GM23338 (cell line): ENCODE data around the gene CRADD. TPM values are rescaled to one million over a fixed set of nuclear protein-coding genes. Genes with fewer than 3 reads are reported as not detected.

Experiments
- ATAC-seq: fragments of 200-7000 bp; cut with Tn5 transposase; 3 replicates; pipeline ENCODE4 v1.9.1; 2020
- DNase-seq: peaks from one replicate; pipeline ENCODE4 v3.0.0-alpha.2; 2015; ENCODE audit warnings: low spot score
- H2AFZ ChIP-seq: fragments of 200-600 bp; sonication (generic); 2 replicates; pipeline ENCODE4 v1.8.0; 2016; ENCODE audit warnings: antibody characterized with exemption, mild to moderate bottlenecking, moderate library complexity
- H3F3A ChIP-seq: fragments of 200-600 bp; sonication (generic); replicated peaks from 2 replicates; pipeline ENCODE4 v1.8.0; 2017; ENCODE audit warnings: antibody characterized with exemption, mixed run types, low read depth
- H3K27ac ChIP-seq: fragments of 200-600 bp; sonication (generic); 2 replicates; pipeline ENCODE4 v1.6.1; 2016; ENCODE audit warnings: low read depth
- H3K27me3 ChIP-seq: fragments of 200-600 bp; sonication (generic); 2 replicates; pipeline ENCODE4 v1.8.0; 2016; ENCODE audit warnings: mild to moderate bottlenecking, mixed run types, moderate library complexity; ENCODE audit not compliant: insufficient read depth
- H3K36me3 ChIP-seq: fragments of 200-600 bp; sonication (generic); 2 replicates; pipeline ENCODE4 v1.8.0; 2016; ENCODE audit warnings: mild to moderate bottlenecking; ENCODE audit not compliant: insufficient read depth
- H3K4me1 ChIP-seq: fragments of 200-600 bp; sonication (generic); 2 replicates; pipeline ENCODE4 v1.8.0; 2016; ENCODE audit warnings: mild to moderate bottlenecking, moderate library complexity; ENCODE audit not compliant: insufficient read depth
- H3K4me2 ChIP-seq: fragments of 200-600 bp; sonication (generic); 2 replicates; pipeline ENCODE4 v1.7.1; 2017; ENCODE audit warnings: mixed run types
- H3K4me3 ChIP-seq: fragments of 200-600 bp; sonication (generic); 2 replicates; pipeline ENCODE4 v1.6.1; 2016; ENCODE audit warnings: mixed run types
- H3K79me2 ChIP-seq: fragments of 200-600 bp; sonication (generic); replicated peaks from 2 replicates; pipeline ENCODE4 v1.8.0; 2017; ENCODE audit warnings: mild to moderate bottlenecking; ENCODE audit not compliant: insufficient read depth
- H3K9me2 ChIP-seq: fragments of 200-600 bp; sonication (generic); 2 replicates; pipeline ENCODE4 v1.8.0; 2017; ENCODE audit not compliant: insufficient read depth
- H4K20me1 ChIP-seq: fragments of 200-600 bp; sonication (generic); replicated peaks from 2 replicates; pipeline ENCODE4 v1.8.0; 2017; ENCODE audit warnings: mild to moderate bottlenecking; ENCODE audit not compliant: insufficient read depth
- H3K27ac Mint-ChIP-seq: 2 replicates; pipeline ENCODE4 v1.8.0; 2020; ENCODE audit warnings: inconsistent platforms, mild to moderate bottlenecking, moderate library complexity, mixed read lengths
- H3K27me3 Mint-ChIP-seq: 3 replicates; pipeline ENCODE4 v1.8.0; 2022; ENCODE audit warnings: low read depth, mild to moderate bottlenecking, moderate library complexity, mixed read lengths, inconsistent platforms; ENCODE audit not compliant: insufficient read depth, poor library complexity
- H3K36me3 Mint-ChIP-seq: 3 replicates; pipeline ENCODE4 v1.8.0; 2021; ENCODE audit warnings: low read depth, mild to moderate bottlenecking, inconsistent platforms, moderate library complexity, mixed read lengths
- H3K4me1 Mint-ChIP-seq: 3 replicates; pipeline ENCODE4 v1.8.0; 2020; ENCODE audit warnings: mild to moderate bottlenecking, inconsistent platforms, mixed read lengths
- H3K4me3 Mint-ChIP-seq: 3 replicates; pipeline ENCODE4 v1.8.0; 2021; ENCODE audit warnings: moderate library complexity, mild to moderate bottlenecking, inconsistent platforms, mixed read lengths
- H3K9me3 Mint-ChIP-seq: 3 replicates; pipeline ENCODE4 v1.8.0; 2020; ENCODE audit warnings: moderate library complexity, mild to moderate bottlenecking, inconsistent platforms, mixed read lengths
- CREB1 ChIP-seq: fragments of 250-450 bp; sonication (Bioruptor Pico); IDR thresholded peaks from 2 replicates; pipeline ENCODE4 v1.5.0; 2020; ENCODE audit warnings: low read depth, mild to moderate bottlenecking, moderate library complexity
- EZH2 ChIP-seq: fragments of 200-600 bp; sonication (generic); IDR thresholded peaks from one replicate; pipeline ENCODE4 v1.8.0; 2017; ENCODE audit warnings: antibody characterized with exemption, mild to moderate bottlenecking, low read depth; ENCODE audit not compliant: unreplicated experiment
- NANOG ChIP-seq: IDR thresholded peaks from 2 replicates; pipeline ENCODE4 v1.6.1; 2016; ENCODE audit warnings: antibody characterized with exemption, borderline replicate concordance
- POLR2AphosphoS5 ChIP-seq: IDR thresholded peaks from 2 replicates; pipeline ENCODE4 v1.6.1; 2016; ENCODE audit warnings: antibody characterized with exemption, low read depth
- STAT1 ChIP-seq: IDR thresholded peaks from one replicate; pipeline ENCODE4 v1.6.1; 2016; ENCODE audit warnings: antibody characterized with exemption; ENCODE audit not compliant: unreplicated experiment
- polyA plus RNA-seq: library from polyadenylated mRNA; unstranded; fragments of >200 nt; fragmentation: Nextera tagmentation; extraction: Ambion mirVana; gene quantifications from 2 replicates; pipeline ENCODE4 v1.2.1, GENCODE V29; 2016
- total RNA-seq: library from RNA; depleted of rRNA; stranded (reverse); fragments of >200 nt; shearing (Covaris generic); gene quantifications from 2 replicates; pipeline ENCODE4 v1.2.3, GENCODE V29; 2014
- TF ChIP-seq, protein P1 (sequence below): IDR thresholded peaks from 2 replicates; pipeline ENCODE4 v1.6.1; 2016; ENCODE audit warnings: antibody characterized with exemption
- TF ChIP-seq, protein P2 (sequence below), 2 experiments: fragments of 200-600 bp in 1 of 2; sonication (generic) in 1 of 2; conservative IDR thresholded peaks; 2 replicates each; pipeline versions ENCODE4 v1.5.1 to v1.6.1; 2016 to 2017; ENCODE audit warnings: antibody characterized with exemption in 2 of 2, low read depth in 2 of 2, mild to moderate bottlenecking in 2 of 2, moderate library complexity in 1 of 2
- TF ChIP-seq, protein P3 (sequence below): IDR thresholded peaks from one replicate; pipeline ENCODE4 v1.6.1; 2018; ENCODE audit warnings: antibody characterized with exemption; ENCODE audit not compliant: unreplicated experiment

CRADD gene
- total and polyA plus RNA-seq, 2 experiments from 2014 or later = 6.3 to 27.9 TPM

DNA sequence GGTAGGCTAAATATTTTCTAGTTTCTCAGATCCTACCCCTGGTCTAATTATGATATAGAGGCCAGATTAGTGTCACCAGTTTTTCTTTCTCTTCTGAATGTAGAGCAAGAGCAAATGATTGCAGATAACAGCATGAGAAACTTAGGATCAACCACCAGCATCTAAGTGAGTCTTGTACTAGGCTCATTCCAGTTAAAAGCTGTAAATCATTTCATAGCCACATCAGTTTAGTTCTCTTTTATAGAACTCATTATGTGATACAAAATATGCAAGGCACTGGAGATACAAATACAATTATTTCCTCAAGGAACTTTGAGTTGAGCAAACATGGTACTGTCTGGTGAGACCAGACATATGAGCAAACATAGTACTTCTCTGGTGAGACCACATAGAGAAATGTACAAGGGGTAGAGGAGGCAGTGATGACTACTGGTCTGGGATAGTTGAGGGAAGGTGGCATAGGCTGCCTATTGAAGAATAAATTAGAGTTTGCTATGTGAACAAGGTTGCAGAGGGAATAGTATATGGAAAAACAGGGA, 59.5 kb downstream of the CRADD start:
- Histone ChIP-seq H3F3A (no peaks in the 10 kb centered on the region), H2AFZ (no peak overlapping the region), H3K27me3 (no peaks in the 10 kb centered on the region), H3K4me2 (no peak overlapping the region), H3K79me2 (no peaks in the 10 kb centered on the region), H3K4me1 (peaks cover 35% of the 10 kb centered on the region), H3K36me3 (no peaks in the 10 kb centered on the region), H3K4me3 (no peak overlapping the region), H3K27ac (no peak overlapping the region), H4K20me1 (no peaks in the 10 kb centered on the region), H3K9me2 (no peaks in the 10 kb centered on the region)
- ATAC-seq (no peak), DNase-seq (no peak)
- TF ChIP-seq STAT1 = no peak
- TF ChIP-seq, protein P1, sequence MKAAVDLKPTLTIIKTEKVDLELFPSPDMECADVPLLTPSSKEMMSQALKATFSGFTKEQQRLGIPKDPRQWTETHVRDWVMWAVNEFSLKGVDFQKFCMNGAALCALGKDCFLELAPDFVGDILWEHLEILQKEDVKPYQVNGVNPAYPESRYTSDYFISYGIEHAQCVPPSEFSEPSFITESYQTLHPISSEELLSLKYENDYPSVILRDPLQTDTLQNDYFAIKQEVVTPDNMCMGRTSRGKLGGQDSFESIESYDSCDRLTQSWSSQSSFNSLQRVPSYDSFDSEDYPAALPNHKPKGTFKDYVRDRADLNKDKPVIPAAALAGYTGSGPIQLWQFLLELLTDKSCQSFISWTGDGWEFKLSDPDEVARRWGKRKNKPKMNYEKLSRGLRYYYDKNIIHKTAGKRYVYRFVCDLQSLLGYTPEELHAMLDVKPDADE = no peak
- TF ChIP-seq, protein P2, sequence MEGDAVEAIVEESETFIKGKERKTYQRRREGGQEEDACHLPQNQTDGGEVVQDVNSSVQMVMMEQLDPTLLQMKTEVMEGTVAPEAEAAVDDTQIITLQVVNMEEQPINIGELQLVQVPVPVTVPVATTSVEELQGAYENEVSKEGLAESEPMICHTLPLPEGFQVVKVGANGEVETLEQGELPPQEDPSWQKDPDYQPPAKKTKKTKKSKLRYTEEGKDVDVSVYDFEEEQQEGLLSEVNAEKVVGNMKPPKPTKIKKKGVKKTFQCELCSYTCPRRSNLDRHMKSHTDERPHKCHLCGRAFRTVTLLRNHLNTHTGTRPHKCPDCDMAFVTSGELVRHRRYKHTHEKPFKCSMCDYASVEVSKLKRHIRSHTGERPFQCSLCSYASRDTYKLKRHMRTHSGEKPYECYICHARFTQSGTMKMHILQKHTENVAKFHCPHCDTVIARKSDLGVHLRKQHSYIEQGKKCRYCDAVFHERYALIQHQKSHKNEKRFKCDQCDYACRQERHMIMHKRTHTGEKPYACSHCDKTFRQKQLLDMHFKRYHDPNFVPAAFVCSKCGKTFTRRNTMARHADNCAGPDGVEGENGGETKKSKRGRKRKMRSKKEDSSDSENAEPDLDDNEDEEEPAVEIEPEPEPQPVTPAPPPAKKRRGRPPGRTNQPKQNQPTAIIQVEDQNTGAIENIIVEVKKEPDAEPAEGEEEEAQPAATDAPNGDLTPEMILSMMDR (conservative IDR thresholded peaks at IDR 0.05; ENCODE audit: low read depth in 2 of 2) = no peak
- no peak for TF ChIP-seq EZH2
- no peak for TF ChIP-seq NANOG
- TF ChIP-seq, protein P3, sequence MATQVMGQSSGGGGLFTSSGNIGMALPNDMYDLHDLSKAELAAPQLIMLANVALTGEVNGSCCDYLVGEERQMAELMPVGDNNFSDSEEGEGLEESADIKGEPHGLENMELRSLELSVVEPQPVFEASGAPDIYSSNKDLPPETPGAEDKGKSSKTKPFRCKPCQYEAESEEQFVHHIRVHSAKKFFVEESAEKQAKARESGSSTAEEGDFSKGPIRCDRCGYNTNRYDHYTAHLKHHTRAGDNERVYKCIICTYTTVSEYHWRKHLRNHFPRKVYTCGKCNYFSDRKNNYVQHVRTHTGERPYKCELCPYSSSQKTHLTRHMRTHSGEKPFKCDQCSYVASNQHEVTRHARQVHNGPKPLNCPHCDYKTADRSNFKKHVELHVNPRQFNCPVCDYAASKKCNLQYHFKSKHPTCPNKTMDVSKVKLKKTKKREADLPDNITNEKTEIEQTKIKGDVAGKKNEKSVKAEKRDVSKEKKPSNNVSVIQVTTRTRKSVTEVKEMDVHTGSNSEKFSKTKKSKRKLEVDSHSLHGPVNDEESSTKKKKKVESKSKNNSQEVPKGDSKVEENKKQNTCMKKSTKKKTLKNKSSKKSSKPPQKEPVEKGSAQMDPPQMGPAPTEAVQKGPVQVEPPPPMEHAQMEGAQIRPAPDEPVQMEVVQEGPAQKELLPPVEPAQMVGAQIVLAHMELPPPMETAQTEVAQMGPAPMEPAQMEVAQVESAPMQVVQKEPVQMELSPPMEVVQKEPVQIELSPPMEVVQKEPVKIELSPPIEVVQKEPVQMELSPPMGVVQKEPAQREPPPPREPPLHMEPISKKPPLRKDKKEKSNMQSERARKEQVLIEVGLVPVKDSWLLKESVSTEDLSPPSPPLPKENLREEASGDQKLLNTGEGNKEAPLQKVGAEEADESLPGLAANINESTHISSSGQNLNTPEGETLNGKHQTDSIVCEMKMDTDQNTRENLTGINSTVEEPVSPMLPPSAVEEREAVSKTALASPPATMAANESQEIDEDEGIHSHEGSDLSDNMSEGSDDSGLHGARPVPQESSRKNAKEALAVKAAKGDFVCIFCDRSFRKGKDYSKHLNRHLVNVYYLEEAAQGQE = no peak
- no peak for TF ChIP-seq CREB1 (CRISPR knock-in tag)
- TF ChIP-seq POLR2AphosphoS5 = no peak
- no peaks in the 10 kb centered on the region for H3K9me3 Mint-ChIP-seq
- H3K27me3 Mint-ChIP-seq = no peaks in the 10 kb centered on the region
- peaks cover 38% of the 10 kb centered on the region for H3K4me1 Mint-ChIP-seq
- no peaks in the 10 kb centered on the region; the same call in 2 of the 3 replicates for H3K36me3 Mint-ChIP-seq
- no peak overlapping the region for H3K4me3 Mint-ChIP-seq
- H3K27ac Mint-ChIP-seq = no peak overlapping the region
